Measurements from ENCODE around the gene MROH2B. TPM values are rescaled to one million over a fixed set of nuclear protein-coding genes. Genes with fewer than 3 reads are reported as not detected.

Gene MROH2B
- total and polyA plus RNA-seq, 2 of the 13 experiments (the other 11 are each of a cell fraction or from before 2014, with no cell fraction given) = not detected

GRCh38 chr5:40991168-40991980, 79.8 kb downstream of the MROH2B start (continued):
- TF ChIP-seq RARG (CRISPR knock-in tag; IDR thresholded peaks at IDR 0.05; ENCODE audit: low read depth) = no peak
- TF ChIP-seq ATF4 (CRISPR knock-in tag; IDR thresholded peaks at IDR 0.05) = peak in 1 of 2 experiments; percentile 91; a peak in 2 of 4 replicates
- peak; percentile 53; the same call in 1 of the 2 replicates for TF ChIP-seq ESRRA (CRISPR knock-in tag; IDR thresholded peaks at IDR 0.05; ENCODE audit: low read depth)
- no peak for TF ChIP-seq NFRKB (IDR thresholded peaks at IDR 0.05)
- peak in 1 of 2 experiments; percentile 83; a peak in 2 of 4 replicates for TF ChIP-seq KLF16 (CRISPR knock-in tag; IDR thresholded peaks at IDR 0.05)
- TF ChIP-seq SCMH1 (CRISPR knock-in tag; IDR thresholded peaks at IDR 0.05; ENCODE audit: borderline replicate concordance) = no peak
- peak; percentile 67; the same call in 1 of the 2 replicates for TF ChIP-seq HMG20B (CRISPR knock-in tag; conservative IDR thresholded peaks at IDR 0.05)
- TF ChIP-seq NCOA2 (CRISPR knock-in tag; IDR thresholded peaks at IDR 0.05) = peak; percentile 96
- TF ChIP-seq ZNF549 (CRISPR knock-in tag; IDR thresholded peaks at IDR 0.05) = 0 out of 2 replicates have a peak, but pooled peaks have one; percentile 35
- TF ChIP-seq FOSL2 (CRISPR knock-in tag; IDR thresholded peaks at IDR 0.05) = peak; percentile 91
- no peak for TF ChIP-seq ZNF251 (CRISPR knock-in tag; IDR thresholded peaks at IDR 0.05)
- peak; percentile 89 for TF ChIP-seq ZMYM4 (CRISPR knock-in tag; IDR thresholded peaks at IDR 0.05)
- TF ChIP-seq HMG20A (CRISPR knock-in tag; IDR thresholded peaks at IDR 0.05; ENCODE audit: borderline replicate concordance) = peak; percentile 89
- no peak for TF ChIP-seq RNF2 (conservative IDR thresholded peaks at IDR 0.05; ENCODE audit: low read depth)
- peak; percentile 81 for TF ChIP-seq FOXP4 (CRISPR knock-in tag; IDR thresholded peaks at IDR 0.05)
- TF ChIP-seq TCF12 (IDR thresholded peaks at IDR 0.05) = no peak
- no peak for TF ChIP-seq TCF12 (CRISPR knock-in tag; IDR thresholded peaks at IDR 0.05)
- TF ChIP-seq ZNF441 (CRISPR knock-in tag; IDR thresholded peaks at IDR 0.05; ENCODE audit: borderline replicate concordance) = peak; percentile 57; the same call in 1 of the 2 replicates
- TF ChIP-seq IRF1 (CRISPR knock-in tag; IDR thresholded peaks at IDR 0.05; ENCODE audit: low read depth) = no peak
- TF ChIP-seq NPAS2 (CRISPR knock-in tag; IDR thresholded peaks at IDR 0.05; ENCODE audit: borderline replicate concordance) = no peak
- TF ChIP-seq ZBTB8A (CRISPR knock-in tag; IDR thresholded peaks at IDR 0.05; ENCODE audit: borderline replicate concordance, low read depth) = no peak
- TF ChIP-seq SUZ12 (IDR thresholded peaks at IDR 0.05; ENCODE audit: low read depth, low read length) = no peak
- no peak for TF ChIP-seq FOXO4 (CRISPR knock-in tag; conservative IDR thresholded peaks at IDR 0.05)
- TF ChIP-seq NR2F2 (IDR thresholded peaks at IDR 0.05; ENCODE audit: borderline replicate concordance, low read depth) = peak; percentile 93

Data from HepG2 (cell line).